Peyer's patch (tissue), 4 donors: ENCODE results near the gene UGT1A8.

Source experiments
- CTCF ChIP-seq, 6 experiments: fragments of 450-650 bp in 4 of 6; fragments of 200-600 bp in 2 of 6; sonication (generic) in 1 of 6; IDR thresholded peaks; one replicate each; pipeline ENCODE4 v1.5.1; 2017 to 2019; ENCODE audit warnings: antibody characterized with exemption in 6 of 6, mild to moderate bottlenecking in 3 of 6, moderate library complexity in 1 of 6
- POLR2A ChIP-seq, 2 donors: fragments of 450-650 bp; IDR thresholded peaks; one replicate each; pipeline ENCODE4 v1.5.1; 2017; ENCODE audit warnings: antibody characterized with exemption in 2 of 2, mild to moderate bottlenecking in 2 of 2, moderate library complexity in 2 of 2

- TF ChIP-seq CTCF (IDR thresholded peaks at IDR 0.05) (no peak), POLR2A (IDR thresholded peaks at IDR 0.05) (no peak)
These were observed 22.4 kb downstream of the UGT1A8 start for GRCh38 chr2:233639860-233640259.
